HCT116 (cell line): ENCODE measurements around the gene CLCA2. TPM values are rescaled to one million over a fixed set of nuclear protein-coding genes. Genes with fewer than 3 reads are reported as not detected.

ENCODE experiments used
- ATAC-seq: fragments of 200-7000 bp; cut with Tn5 transposase; 2 replicates; pipeline ENCODE4 v1.9.1; 2020; ENCODE audit warnings: mild to moderate bottlenecking, moderate library complexity
- BruUV-seq: library from RNA; stranded (reverse); fragments of 400-500 nt; replicated peaks from 2 replicates; lab custom pipeline; 2021; lab: Mats Ljungman, UMichigan
- CTCF ChIA-PET: fragments of 300-600 bp; sonication (Branson Sonifier 250); formaldehyde crosslinking; loops from one replicate; lab custom pipeline; 2021; ENCODE audit warnings: antibody characterized with exemption; lab: Charles Lee
- POLR2A ChIA-PET: fragments of 300-600, 350-600 bp; sonication (Branson Sonifier 250); formaldehyde crosslinking; loops from one replicate; lab custom pipeline; 2021; ENCODE audit warnings: antibody characterized with exemption; lab: Charles Lee
- RAD21 ChIA-PET, 2 experiments: fragments of 300-600 bp; sonication (Branson Sonifier 250); formaldehyde crosslinking; loops; one replicate each; lab custom pipeline; 2023; ENCODE audit warnings: low total read pairs in 2 of 2; ENCODE audit not compliant: uncharacterized antibody in 2 of 2, unreplicated experiment in 2 of 2, low non-redundant PET in 1 of 2; lab: Charles Lee
- DNase-seq: peaks from one replicate; pipeline ENCODE4 v3.0.0-alpha.2; 2010; ENCODE audit warnings: low read depth, low spot score
- H2AFZ ChIP-seq: fragments of 200-600 bp; shearing (Covaris generic), sonication (generic); 2 replicates; pipeline ENCODE4 v1.6.1; 2017; ENCODE audit warnings: low read depth, mixed run types, mixed read lengths, antibody characterized with exemption, low read length; ENCODE audit not compliant: poor library complexity, severe bottlenecking
- H3K27ac ChIP-seq: 2 replicates; pipeline ENCODE4 v1.5.1; 2012; ENCODE audit warnings: low read depth, low read length
- H3K27me3 ChIP-seq: fragments of 200-600 bp; sonication (generic); 2 replicates; pipeline ENCODE4 v1.6.1; 2016; ENCODE audit warnings: mixed run types, low read length, mixed read lengths; ENCODE audit not compliant: insufficient read depth
- H3K36me3 ChIP-seq, 2 experiments: fragments of 200-500 bp in 1 of 2; fragments of 200-600 bp in 1 of 2; sonication (Bioruptor generic) in 1 of 2; sonication (generic) in 1 of 2; 2 replicates each; pipeline versions ENCODE4 v1.5.1 to v1.6.1; 2014 to 2016; ENCODE audit warnings: low read length in 2 of 2, inconsistent platforms in 1 of 2, mixed read lengths in 1 of 2, mixed run types in 1 of 2; ENCODE audit not compliant: insufficient read depth in 2 of 2, control insufficient read depth in 1 of 2
- H3K4me1 ChIP-seq, 2 experiments: fragments of 200-600 bp in 1 of 2; sonication (generic) in 1 of 2; 2 replicates each; pipeline versions ENCODE4 v1.5.1 to v1.6.1; 2012 to 2017; ENCODE audit warnings: low read length in 2 of 2, inconsistent platforms in 1 of 2, mild to moderate bottlenecking in 1 of 2, mixed read lengths in 1 of 2, mixed run types in 1 of 2, moderate library complexity in 1 of 2; ENCODE audit not compliant: insufficient read depth in 2 of 2, control insufficient read depth in 1 of 2
- H3K4me2 ChIP-seq: fragments of 200-600 bp; sonication (generic); 2 replicates; pipeline ENCODE4 v1.6.1; 2017; ENCODE audit warnings: mixed run types, low read length, mixed read lengths
- H3K4me3 ChIP-seq, 2 experiments: fragments of 200-600 bp in 1 of 2; sonication (generic) in 1 of 2; replicated peaks in 1 of 2; 2 replicates each; pipeline ENCODE4 v1.5.1; 2011 to 2016; ENCODE audit warnings: low read length in 2 of 2, control low read depth in 1 of 2, low read depth in 1 of 2, mild to moderate bottlenecking in 1 of 2, mixed read lengths in 1 of 2, mixed run types in 1 of 2
- H3K79me2 ChIP-seq: fragments of 200-600 bp; sonication (generic); 2 replicates; pipeline ENCODE4 v1.6.1; 2017; ENCODE audit warnings: mild to moderate bottlenecking, mixed run types, low read length, moderate library complexity, mixed read lengths; ENCODE audit not compliant: insufficient read depth
- H3K9ac ChIP-seq: fragments of 200-600 bp; sonication (generic); 2 replicates; pipeline ENCODE4 v1.6.1; 2016; ENCODE audit warnings: low read length, mixed read lengths
- H3K9me2 ChIP-seq: fragments of 200-600 bp; sonication (generic), shearing (Covaris generic); 2 replicates; pipeline ENCODE4 v1.6.1; 2017; ENCODE audit warnings: mixed run types, mild to moderate bottlenecking, moderate library complexity; ENCODE audit not compliant: insufficient read depth
- H3K9me3 ChIP-seq, 2 experiments: fragments of 200-500 bp in 1 of 2; fragments of 200-600 bp in 1 of 2; sonication (Bioruptor generic) in 1 of 2; sonication (generic) in 1 of 2; 2 replicates each; pipeline ENCODE4 v1.6.1; 2014 to 2017; ENCODE audit warnings: low read length in 2 of 2, mixed read lengths in 2 of 2, inconsistent platforms in 1 of 2, low read depth in 1 of 2, mild to moderate bottlenecking in 1 of 2, mixed run types in 1 of 2, moderate library complexity in 1 of 2; ENCODE audit not compliant: control insufficient read depth in 1 of 2, insufficient read depth in 1 of 2
- H4K20me1 ChIP-seq: fragments of 200-600 bp; sonication (generic), shearing (Covaris generic); 2 replicates; pipeline ENCODE4 v1.6.1; 2017; ENCODE audit warnings: mixed run types, mild to moderate bottlenecking, moderate library complexity; ENCODE audit not compliant: insufficient read depth
- ATF3 ChIP-seq: IDR thresholded peaks from 2 replicates; pipeline ENCODE4 v1.6.1; 2012
- CEBPB ChIP-seq: IDR thresholded peaks from 2 replicates; pipeline ENCODE4 v1.6.1; 2012; ENCODE audit warnings: low read depth
- EGR1 ChIP-seq: IDR thresholded peaks from 2 replicates; pipeline ENCODE4 v1.6.1; 2012; ENCODE audit warnings: low read depth
- ELF1 ChIP-seq: IDR thresholded peaks from 2 replicates; pipeline ENCODE4 v1.6.1; 2012; ENCODE audit warnings: low read depth, borderline replicate concordance
- EZH2phosphoT487 ChIP-seq: fragments of 200-600 bp; IDR thresholded peaks from 2 replicates; pipeline ENCODE4 v1.6.1; 2018; ENCODE audit warnings: antibody characterized with exemption, borderline replicate concordance
- JUND ChIP-seq: IDR thresholded peaks from 2 replicates; pipeline ENCODE4 v1.6.1; 2012
- POLR2AphosphoS5 ChIP-seq: IDR thresholded peaks from 2 replicates; pipeline ENCODE4 v1.6.1; 2011; ENCODE audit warnings: mild to moderate bottlenecking, low read depth, low read length, moderate library complexity
- RAD21 ChIP-seq: IDR thresholded peaks from 2 replicates; pipeline ENCODE4 v1.6.1; 2012; ENCODE audit warnings: low read depth, mild to moderate bottlenecking
- REST ChIP-seq: IDR thresholded peaks from 2 replicates; pipeline ENCODE4 v1.6.1; 2012; ENCODE audit warnings: low read depth
- SP1 ChIP-seq: IDR thresholded peaks from 2 replicates; pipeline ENCODE4 v1.6.1; 2012; ENCODE audit warnings: low read depth
- ZNF274 ChIP-seq: fragments of 200-500 bp; sonication (Bioruptor generic); IDR thresholded peaks from 2 replicates; pipeline ENCODE4 v1.6.1; 2014; ENCODE audit warnings: mild to moderate bottlenecking, low read depth, low read length, inconsistent platforms
- intact Hi-C: fragments of 100-400 bp; cut with micrococcal nuclease; formaldehyde crosslinking; loops from 2 replicates; pipeline ENCODE4 v1.10.0; 2022
- total RNA-seq: library from RNA; stranded (reverse); gene quantifications from one replicate; pipeline ENCODE4 v1.2.1, GENCODE V29; 2021; ENCODE audit not compliant: unreplicated experiment
- TF ChIP-seq, protein P1 (sequence below): IDR thresholded peaks from 2 replicates; pipeline ENCODE4 v1.6.1; 2012
- TF ChIP-seq, protein P2 (sequence below), 3 experiments: fragments of 200-600 bp in 1 of 3; sonication (generic) in 1 of 3; IDR thresholded peaks in 2 of 3; conservative IDR thresholded peaks in 1 of 3; 2 replicates each; pipeline ENCODE4 v1.5.1; 2012 to 2017; ENCODE audit warnings: low read depth in 2 of 3, low read length in 2 of 3, antibody characterized with exemption in 1 of 3, borderline replicate concordance in 1 of 3, control low read depth in 1 of 3, mild to moderate bottlenecking in 1 of 3, mixed read lengths in 1 of 3, mixed run types in 1 of 3, moderate library complexity in 1 of 3; ENCODE audit not compliant: insufficient read depth in 1 of 3

CLCA2 gene
- total RNA-seq, 1 experiment from 2014 or later = not detected

DNA sequence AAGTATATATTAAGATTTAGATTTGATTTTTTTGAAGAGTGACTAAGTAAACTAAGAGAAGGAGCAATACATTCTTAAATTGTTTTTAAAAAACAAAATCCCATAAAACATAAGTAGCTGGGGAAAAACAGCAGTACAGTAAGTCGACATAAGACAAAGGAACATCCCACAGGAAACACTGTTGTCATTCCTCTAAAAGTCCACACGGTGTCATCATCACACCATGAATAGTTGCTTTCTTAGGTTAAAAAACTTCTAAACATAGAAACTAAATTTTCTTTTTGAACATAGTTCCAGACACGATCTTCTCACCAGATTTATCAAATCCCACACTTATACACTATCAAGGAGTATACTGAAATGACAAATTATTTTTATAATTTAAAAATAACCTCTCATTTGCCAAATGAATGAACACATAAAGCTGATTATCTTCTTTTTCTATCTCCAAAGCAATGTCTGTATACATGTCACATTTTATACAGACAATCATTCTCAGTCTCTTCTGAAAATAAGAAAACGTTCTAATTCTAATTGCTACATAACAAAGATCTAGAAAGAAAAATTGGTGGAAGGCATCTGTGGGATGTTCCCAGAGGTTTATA lies 43.6 kb upstream of the CLCA2 start:
- Histone ChIP-seq H3K4me3 (no peak overlapping the region), H3K79me2 (no peaks in the 10 kb centered on the region), H4K20me1 (no peaks in the 10 kb centered on the region), H3K4me2 (no peak overlapping the region), H3K27ac (no peak overlapping the region), H3K9me2 (no peaks in the 10 kb centered on the region), H3K36me3 (peaks cover 0 to 3% of the 10 kb centered on the region in 2 experiments; a peak in 2 of 4 replicates), H3K9ac (no peak overlapping the region), H3K9me3 (peaks cover 4 to 8% of the 10 kb centered on the region in 2 experiments; a peak in 2 of 4 replicates), H2AFZ (no peak overlapping the region), H3K27me3 (no peaks in the 10 kb centered on the region), H3K4me1 (no peaks in the 10 kb centered on the region)
- CTCF ChIA-PET = interaction anchor here (0.7 to 1.9 kb wide), 13 partner anchors 14 to 374 kb away, joined by 3 to 11 read pairs (median 4); partner anchors contain the start of gene ODF2L
- intact Hi-C loops = loop anchor here (1.0 to 10.0 kb wide), 5 partner anchors 122 to 704 kb away; no protein-coding TSS in a partner anchor
- POLR2A ChIA-PET = no interaction called here
- ATAC-seq = peak; percentile 61
- no TSS peak for BruUV-seq
- RAD21 ChIA-PET = interaction anchor here in 1 of 2 experiments (0.7 kb wide), 1 partner anchor 135 kb away, joined by 3 read pairs; no protein-coding TSS in a partner anchor
- DNase-seq = peak; percentile 71
- no peak for TF ChIP-seq ZNF274
- no peak for TF ChIP-seq ATF3
- no peak for TF ChIP-seq POLR2AphosphoS5
- no peak for TF ChIP-seq REST
- no peak for TF ChIP-seq SP1
- TF ChIP-seq, protein P1, sequence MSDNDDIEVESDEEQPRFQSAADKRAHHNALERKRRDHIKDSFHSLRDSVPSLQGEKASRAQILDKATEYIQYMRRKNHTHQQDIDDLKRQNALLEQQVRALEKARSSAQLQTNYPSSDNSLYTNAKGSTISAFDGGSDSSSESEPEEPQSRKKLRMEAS = no peak
- TF ChIP-seq CEBPB = no peak
- TF ChIP-seq, protein P2, sequence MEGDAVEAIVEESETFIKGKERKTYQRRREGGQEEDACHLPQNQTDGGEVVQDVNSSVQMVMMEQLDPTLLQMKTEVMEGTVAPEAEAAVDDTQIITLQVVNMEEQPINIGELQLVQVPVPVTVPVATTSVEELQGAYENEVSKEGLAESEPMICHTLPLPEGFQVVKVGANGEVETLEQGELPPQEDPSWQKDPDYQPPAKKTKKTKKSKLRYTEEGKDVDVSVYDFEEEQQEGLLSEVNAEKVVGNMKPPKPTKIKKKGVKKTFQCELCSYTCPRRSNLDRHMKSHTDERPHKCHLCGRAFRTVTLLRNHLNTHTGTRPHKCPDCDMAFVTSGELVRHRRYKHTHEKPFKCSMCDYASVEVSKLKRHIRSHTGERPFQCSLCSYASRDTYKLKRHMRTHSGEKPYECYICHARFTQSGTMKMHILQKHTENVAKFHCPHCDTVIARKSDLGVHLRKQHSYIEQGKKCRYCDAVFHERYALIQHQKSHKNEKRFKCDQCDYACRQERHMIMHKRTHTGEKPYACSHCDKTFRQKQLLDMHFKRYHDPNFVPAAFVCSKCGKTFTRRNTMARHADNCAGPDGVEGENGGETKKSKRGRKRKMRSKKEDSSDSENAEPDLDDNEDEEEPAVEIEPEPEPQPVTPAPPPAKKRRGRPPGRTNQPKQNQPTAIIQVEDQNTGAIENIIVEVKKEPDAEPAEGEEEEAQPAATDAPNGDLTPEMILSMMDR (IDR thresholded peaks at IDR 0.05 in 2 of 3, conservative IDR thresholded peaks at IDR 0.05 in 1 of 3; ENCODE audit: borderline replicate concordance in 1 of 3, insufficient read depth in 1 of 3, low read depth in 2 of 3, low read length in 2 of 3) = peak; percentile 62 to 70 (median 70)
- no peak for TF ChIP-seq EGR1
- no peak for TF ChIP-seq EZH2phosphoT487
- no peak for TF ChIP-seq ELF1
- TF ChIP-seq RAD21 = peak; percentile 80
- TF ChIP-seq JUND = no peak
